Stimulated activated CD8-positive, alpha-beta memory T cell treated with anti-CD3 and anti-CD28 coated beads, Interleukin-7, amount 100 ng/mL, for 1 hour (primary cell): ENCODE data around the gene PLXNA2.

ENCODE experiments used
- DNase-seq, 2 donors: peaks; one replicate each; pipeline ENCODE4 v3.0.0-alpha.2; 2020; ENCODE audit warnings: low read depth in 2 of 2

The PLXNA2 gene

GRCh38 chr1:208065862-208066261, 178.3 kb downstream of the PLXNA2 start:
- no peak for DNase-seq

- no peak for DNase-seq
Measured at GRCh38 chr1:208061632-208062031, 182.6 kb downstream of the PLXNA2 start.

- DNase-seq: no peak
Measured at GRCh38 chr1:208061118-208061517, 183.1 kb downstream of the PLXNA2 start.

- no peak for DNase-seq
Measured at GRCh38 chr1:208060215-208060869, 183.8 kb downstream of the PLXNA2 start.

- DNase-seq: no peak
Measured at GRCh38 chr1:208059409-208060001, 184.7 kb downstream of the PLXNA2 start.

GRCh38 chr1:208058756-208059155, 185.4 kb downstream of the PLXNA2 start:
- DNase-seq: no peak

GRCh38 chr1:208058267-208058666, 185.9 kb downstream of the PLXNA2 start:
- no peak for DNase-seq

- DNase-seq: no peak
Measured at GRCh38 chr1:208057056-208057455, 187.1 kb downstream of the PLXNA2 start.

GRCh38 chr1:208055535-208055934, 188.6 kb downstream of the PLXNA2 start:
- no peak for DNase-seq

- DNase-seq: no peak
Measured at GRCh38 chr1:208054911-208055379, 189.2 kb downstream of the PLXNA2 start.

GRCh38 chr1:208054485-208054884, 189.7 kb downstream of the PLXNA2 start:
- DNase-seq: no peak

GRCh38 chr1:208053661-208054060, 190.5 kb downstream of the PLXNA2 start:
- no peak for DNase-seq

GRCh38 chr1:208052926-208053407, 191.2 kb downstream of the PLXNA2 start:
- DNase-seq: no peak

- no peak for DNase-seq
Measured at GRCh38 chr1:208052135-208052534, 192.0 kb downstream of the PLXNA2 start.

- DNase-seq: no peak
Measured at GRCh38 chr1:208051651-208052050, 192.5 kb downstream of the PLXNA2 start.

GRCh38 chr1:208048904-208049303, 195.3 kb downstream of the PLXNA2 start:
- DNase-seq: no peak

- DNase-seq: no peak
Measured at GRCh38 chr1:208047975-208048374, 196.2 kb downstream of the PLXNA2 start.

GRCh38 chr1:208047476-208047934, 196.7 kb downstream of the PLXNA2 start:
- DNase-seq: no peak

- DNase-seq: no peak
Measured at GRCh38 chr1:208045463-208046260, 198.5 kb downstream of the PLXNA2 start.

GRCh38 chr1:208044589-208045462, 199.4 kb downstream of the PLXNA2 start:
- no peak for DNase-seq

- no peak for DNase-seq
Measured at GRCh38 chr1:208043691-208044181, 200.4 kb downstream of the PLXNA2 start.
